Natural killer cell (primary cell): ENCODE measurements around the gene RBM38. TPM values are rescaled to one million over a fixed set of nuclear protein-coding genes. Genes with fewer than 3 reads are reported as not detected.

ENCODE experiments used
- ATAC-seq, 3 donors: fragments of 150-1000 bp in 2 of 3; fragments of 200-7000 bp in 1 of 3; cut with Tn5 transposase; 1 replicate in 1 of 3; 2 replicates in 2 of 3; pipeline ENCODE4 v1.10.0; 2021; ENCODE audit warnings: mild to moderate bottlenecking in 2 of 3, moderate library complexity in 2 of 3
- DNase-seq, 2 donors: peaks; one replicate each; pipeline versions ENCODE4 v3.0.0 to v3.0.0-alpha.2; 2013 to 2021; ENCODE audit warnings: mixed read lengths in 1 of 2
- H3K27ac ChIP-seq: one replicate; pipeline ENCODE4 v1.5.1; 2013; ENCODE audit warnings: mild to moderate bottlenecking, low read length
- H3K27me3 ChIP-seq: one replicate; pipeline ENCODE4 v1.6.1; 2013; ENCODE audit warnings: low read length; ENCODE audit not compliant: control insufficient read depth, insufficient read depth
- H3K36me3 ChIP-seq: one replicate; pipeline ENCODE4 v1.6.1; 2013; ENCODE audit warnings: low read length; ENCODE audit not compliant: control insufficient read depth, insufficient read depth
- H3K4me1 ChIP-seq: one replicate; pipeline ENCODE4 v1.6.1; 2013; ENCODE audit warnings: low read length; ENCODE audit not compliant: control insufficient read depth, insufficient read depth
- H3K4me3 ChIP-seq: one replicate; pipeline ENCODE4 v1.5.1; 2013; ENCODE audit warnings: low read length
- H3K9me3 ChIP-seq: one replicate; pipeline ENCODE4 v1.6.1; 2013; ENCODE audit warnings: low read length; ENCODE audit not compliant: control insufficient read depth, insufficient read depth
- H3K27ac Mint-ChIP-seq, 2 donors: one replicate each; pipeline ENCODE4 v1.8.0; 2022; ENCODE audit warnings: mild to moderate bottlenecking in 2 of 2, mixed read lengths in 2 of 2, moderate library complexity in 1 of 2
- H3K27me3 Mint-ChIP-seq, 2 donors: one replicate each; pipeline ENCODE4 v1.8.0; 2022; ENCODE audit warnings: low read depth in 2 of 2, mixed read lengths in 2 of 2
- H3K36me3 Mint-ChIP-seq: one replicate; pipeline ENCODE4 v1.8.0; 2022; ENCODE audit warnings: mixed read lengths
- H3K4me1 Mint-ChIP-seq, 2 donors: one replicate each; pipeline ENCODE4 v1.8.0; 2022; ENCODE audit warnings: mixed read lengths in 2 of 2
- H3K4me3 Mint-ChIP-seq: one replicate; pipeline ENCODE4 v1.8.0; 2022; ENCODE audit warnings: mild to moderate bottlenecking, moderate library complexity, mixed read lengths
- H3K9me3 Mint-ChIP-seq, 2 donors: one replicate each; pipeline ENCODE4 v1.8.0; 2022; ENCODE audit warnings: mixed read lengths in 2 of 2
- WGBS: methylation state at CpG from one replicate; pipeline ENCODE4 v1.1.7; 2013; ENCODE audit warnings: missing lambda C conversion rate; ENCODE audit not compliant: insufficient coverage; 5-methylcytosine and 5-hydroxymethylcytosine counted together
- intact Hi-C: fragments of 100-400 bp; cut with micrococcal nuclease; formaldehyde crosslinking; loops from one replicate; pipeline ENCODE4 v1.14.2; 2022
- total RNA-seq, 4 donors: library from RNA; stranded (reverse); fragments of 120-200 nt in 1 of 4; gene quantifications; one replicate each; pipeline versions ENCODE4 v1.2.3 to v1.2.4, GENCODE V29; 2013 to 2022
- TF ChIP-seq, protein P1 (sequence below): fragments of 200-600 bp; IDR thresholded peaks from one replicate; pipeline ENCODE4 v1.8.0; 2022; ENCODE audit warnings: antibody characterized with exemption

The RBM38 gene
- total RNA-seq, 3 donors from 2014 or later (not counting 1 experiment from before 2014, with no cell fraction given): 217 to 392 (median 264) TPM

GRCh38 chr20:57372581-57373350 lies 18.4 kb upstream of the RBM38 start:
- ATAC-seq (no peak), DNase-seq (no peak)
- Mint-ChIP-seq H3K9me3 (no peaks in the 10 kb centered on the region), H3K27me3 (no peaks in the 10 kb centered on the region), H3K36me3 (peaks cover 46% of the 10 kb centered on the region), H3K27ac (no peak overlapping the region), H3K4me1 (peaks cover 0 to 23% of the 10 kb centered on the region in 2 donors), H3K4me3 (no peak overlapping the region)
- Histone ChIP-seq H3K9me3 (no peaks in the 10 kb centered on the region), H3K4me1 (peaks cover 7% of the 10 kb centered on the region), H3K36me3 (peaks cover 82% of the 10 kb centered on the region), H3K4me3 (no peak overlapping the region), H3K27me3 (no peaks in the 10 kb centered on the region), H3K27ac (no peak overlapping the region)
- 94% methylated on average over 25 of the region's 25 CpGs for WGBS
- intact Hi-C loops: no loop called here
- TF ChIP-seq, protein P1, sequence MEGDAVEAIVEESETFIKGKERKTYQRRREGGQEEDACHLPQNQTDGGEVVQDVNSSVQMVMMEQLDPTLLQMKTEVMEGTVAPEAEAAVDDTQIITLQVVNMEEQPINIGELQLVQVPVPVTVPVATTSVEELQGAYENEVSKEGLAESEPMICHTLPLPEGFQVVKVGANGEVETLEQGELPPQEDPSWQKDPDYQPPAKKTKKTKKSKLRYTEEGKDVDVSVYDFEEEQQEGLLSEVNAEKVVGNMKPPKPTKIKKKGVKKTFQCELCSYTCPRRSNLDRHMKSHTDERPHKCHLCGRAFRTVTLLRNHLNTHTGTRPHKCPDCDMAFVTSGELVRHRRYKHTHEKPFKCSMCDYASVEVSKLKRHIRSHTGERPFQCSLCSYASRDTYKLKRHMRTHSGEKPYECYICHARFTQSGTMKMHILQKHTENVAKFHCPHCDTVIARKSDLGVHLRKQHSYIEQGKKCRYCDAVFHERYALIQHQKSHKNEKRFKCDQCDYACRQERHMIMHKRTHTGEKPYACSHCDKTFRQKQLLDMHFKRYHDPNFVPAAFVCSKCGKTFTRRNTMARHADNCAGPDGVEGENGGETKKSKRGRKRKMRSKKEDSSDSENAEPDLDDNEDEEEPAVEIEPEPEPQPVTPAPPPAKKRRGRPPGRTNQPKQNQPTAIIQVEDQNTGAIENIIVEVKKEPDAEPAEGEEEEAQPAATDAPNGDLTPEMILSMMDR: no peak

DNA sequence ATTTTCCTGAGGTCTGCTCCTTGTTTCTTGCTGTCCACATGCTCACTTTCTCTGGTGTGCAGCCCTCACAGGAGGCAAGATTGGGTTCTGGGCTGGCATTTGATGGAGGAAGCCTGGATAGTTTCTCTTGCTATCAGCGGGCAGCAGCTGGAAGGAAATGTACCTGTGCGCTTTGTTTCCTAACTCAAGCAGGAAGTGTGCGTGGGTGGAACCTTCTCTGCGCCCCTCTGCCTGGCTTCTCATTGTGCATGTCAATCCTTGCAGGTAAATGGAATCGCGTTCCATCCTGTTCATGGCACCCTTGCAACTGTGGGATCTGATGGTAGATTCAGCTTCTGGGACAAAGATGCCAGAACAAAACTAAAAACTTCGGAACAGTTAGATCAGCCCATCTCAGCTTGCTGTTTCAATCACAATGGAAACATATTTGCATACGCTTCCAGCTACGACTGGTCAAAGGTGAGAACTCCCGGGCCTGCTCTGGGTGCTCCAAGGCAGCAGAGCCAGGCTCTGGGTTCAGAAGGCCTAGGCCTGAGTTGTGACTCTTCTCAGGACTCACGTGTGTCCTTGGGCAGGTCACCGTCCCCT lies 16.8 kb upstream of the RBM38 start:
- Histone ChIP-seq H3K36me3 (peaks cover 80% of the 10 kb centered on the region), H3K27me3 (no peaks in the 10 kb centered on the region), H3K4me3 (no peak overlapping the region), H3K9me3 (no peaks in the 10 kb centered on the region), H3K4me1 (peaks cover 7% of the 10 kb centered on the region), H3K27ac (no peak overlapping the region)
- Mint-ChIP-seq H3K9me3 (no peaks in the 10 kb centered on the region), H3K36me3 (peaks cover 37% of the 10 kb centered on the region), H3K27me3 (no peaks in the 10 kb centered on the region), H3K4me3 (no peak overlapping the region), H3K4me1 (peaks cover 7 to 33% of the 10 kb centered on the region in 2 donors), H3K27ac (no peak overlapping the region)
- TF ChIP-seq, protein P1: no peak
- intact Hi-C loops: no loop called here
- 85% methylated on average over 12 of the region's 12 CpGs for WGBS
- no peak for ATAC-seq
- no peak for DNase-seq

GRCh38 chr20:57374931-57375651 lies 16.1 kb upstream of the RBM38 start:
- ATAC-seq (peak; percentile 26 to 78 (median 28)), DNase-seq (no peak)
- no peaks in the 10 kb centered on the region for H3K27me3 Mint-ChIP-seq
- no peaks in the 10 kb centered on the region for H3K27me3 ChIP-seq
- no peaks in the 10 kb centered on the region for H3K9me3 ChIP-seq
- H3K36me3 ChIP-seq: peaks cover 76% of the 10 kb centered on the region
- H3K4me1 Mint-ChIP-seq: peaks cover 7 to 30% of the 10 kb centered on the region in 2 donors
- H3K27ac Mint-ChIP-seq: peak overlapping the region in 1 of 2 donors; percentile 8
- 92% methylated on average over 12 of the region's 14 CpGs for WGBS
- TF ChIP-seq, protein P1: no peak
- intact Hi-C loops: no loop called here
- no peak overlapping the region for H3K4me3 ChIP-seq
- no peak overlapping the region for H3K27ac ChIP-seq
- peaks cover 7% of the 10 kb centered on the region for H3K4me1 ChIP-seq
- no peak overlapping the region for H3K4me3 Mint-ChIP-seq
- no peaks in the 10 kb centered on the region for H3K9me3 Mint-ChIP-seq
- peaks cover 31% of the 10 kb centered on the region for H3K36me3 Mint-ChIP-seq
